Calu3 (cell line): ENCODE measurements around the gene DIS3L2. TPM values are rescaled to one million over a fixed set of nuclear protein-coding genes. Genes with fewer than 3 reads are reported as not detected.

Source experiments
- BruUV-seq: library from RNA; stranded (reverse); fragments of 400-500 nt; replicated peaks from 2 replicates; lab custom pipeline; 2021; lab: Mats Ljungman, UMichigan
- CTCF ChIA-PET: fragments of 300-600 bp; sonication (Branson Sonifier 250); formaldehyde crosslinking; loops from one replicate; lab custom pipeline; 2022; ENCODE audit warnings: antibody characterized with exemption; lab: Charles Lee
- DNase-seq: peaks from one replicate; pipeline ENCODE4 v3.0.0; 2022
- H3K27ac Mint-ChIP-seq: one replicate; pipeline ENCODE4 v1.8.0; 2022; ENCODE audit warnings: mixed read lengths; ENCODE audit not compliant: unreplicated experiment
- H3K27me3 Mint-ChIP-seq: one replicate; pipeline ENCODE4 v1.8.0; 2022; ENCODE audit warnings: mixed read lengths; ENCODE audit not compliant: unreplicated experiment
- H3K36me3 Mint-ChIP-seq: one replicate; pipeline ENCODE4 v1.8.0; 2022; ENCODE audit warnings: mild to moderate bottlenecking, moderate library complexity, mixed read lengths; ENCODE audit not compliant: insufficient read depth, unreplicated experiment
- H3K4me1 Mint-ChIP-seq: one replicate; pipeline ENCODE4 v1.8.0; 2022; ENCODE audit warnings: mild to moderate bottlenecking, low read depth, mixed read lengths; ENCODE audit not compliant: unreplicated experiment
- H3K4me3 Mint-ChIP-seq: one replicate; pipeline ENCODE4 v1.8.0; 2022; ENCODE audit warnings: mild to moderate bottlenecking, low read depth, moderate library complexity, mixed read lengths; ENCODE audit not compliant: unreplicated experiment
- H3K9me3 Mint-ChIP-seq: one replicate; pipeline ENCODE4 v1.8.0; 2022; ENCODE audit warnings: low read depth, mixed read lengths; ENCODE audit not compliant: unreplicated experiment
- intact Hi-C: fragments of 100-400 bp; cut with micrococcal nuclease; formaldehyde crosslinking; loops from one replicate; pipeline ENCODE4 v1.10.0; 2022; ENCODE audit not compliant: unreplicated experiment
- total RNA-seq: library from RNA; stranded (reverse); gene quantifications from 2 replicates; pipeline ENCODE4 v1.2.3, GENCODE V29; 2022
- TF ChIP-seq, protein P1 (sequence below): fragments of 200-600 bp; IDR thresholded peaks from one replicate; pipeline ENCODE4 v1.8.0; 2022; ENCODE audit warnings: antibody characterized with exemption; ENCODE audit not compliant: unreplicated experiment

DIS3L2 gene
- total RNA-seq, 1 experiment from 2014 or later: 46.0 TPM

DNA sequence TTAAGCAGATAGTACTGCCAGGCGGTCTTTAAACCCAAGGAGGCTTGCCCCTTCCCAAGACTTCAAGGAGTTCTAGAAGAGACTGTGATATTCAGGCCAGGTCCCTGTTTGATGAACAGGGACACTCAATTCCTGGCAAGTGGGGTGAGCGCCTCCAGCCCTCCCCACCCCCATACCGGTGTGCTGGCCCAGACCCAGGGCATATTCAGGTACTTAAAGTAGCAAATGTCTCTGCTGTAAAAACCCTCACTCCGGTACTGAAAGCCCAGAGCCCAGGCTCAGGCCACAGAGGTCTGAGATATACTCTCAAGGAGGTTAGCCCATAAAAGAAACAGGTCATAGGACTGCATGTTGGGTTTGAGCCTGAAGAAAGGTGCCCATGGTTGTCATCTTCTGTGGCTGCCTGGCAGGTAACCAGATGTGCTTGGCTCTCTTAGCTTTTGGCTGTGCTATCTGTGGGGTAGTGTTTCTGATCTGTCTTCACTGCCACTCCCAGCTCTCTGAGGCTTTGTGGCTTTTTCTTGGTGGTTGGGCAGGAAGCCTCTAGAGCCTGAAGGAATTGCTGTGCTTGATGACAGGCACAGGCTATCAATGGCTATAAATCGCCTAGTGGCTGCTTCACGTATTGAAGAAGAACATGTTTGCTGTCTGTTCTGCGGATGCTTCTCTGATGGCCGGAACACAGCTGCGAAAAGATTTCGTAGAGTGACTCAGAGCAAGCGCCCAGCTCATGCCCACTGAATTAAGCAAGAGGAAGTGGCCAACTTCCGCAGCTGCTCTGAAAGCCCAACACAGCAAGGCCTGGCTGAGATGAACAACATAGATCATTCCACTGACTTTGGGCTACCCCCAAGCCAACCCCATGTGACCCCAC, 353.8 kb downstream of the DIS3L2 start:
- Mint-ChIP-seq H3K27me3 (no peaks in the 10 kb centered on the region), H3K4me3 (no peak overlapping the region), H3K4me1 (no peaks in the 10 kb centered on the region), H3K9me3 (peaks cover 2% of the 10 kb centered on the region), H3K27ac (no peak overlapping the region), H3K36me3 (peaks cover 5% of the 10 kb centered on the region)
- BruUV-seq: no TSS peak
- no peak for DNase-seq
- CTCF ChIA-PET: no interaction called here
- TF ChIP-seq, protein P1, sequence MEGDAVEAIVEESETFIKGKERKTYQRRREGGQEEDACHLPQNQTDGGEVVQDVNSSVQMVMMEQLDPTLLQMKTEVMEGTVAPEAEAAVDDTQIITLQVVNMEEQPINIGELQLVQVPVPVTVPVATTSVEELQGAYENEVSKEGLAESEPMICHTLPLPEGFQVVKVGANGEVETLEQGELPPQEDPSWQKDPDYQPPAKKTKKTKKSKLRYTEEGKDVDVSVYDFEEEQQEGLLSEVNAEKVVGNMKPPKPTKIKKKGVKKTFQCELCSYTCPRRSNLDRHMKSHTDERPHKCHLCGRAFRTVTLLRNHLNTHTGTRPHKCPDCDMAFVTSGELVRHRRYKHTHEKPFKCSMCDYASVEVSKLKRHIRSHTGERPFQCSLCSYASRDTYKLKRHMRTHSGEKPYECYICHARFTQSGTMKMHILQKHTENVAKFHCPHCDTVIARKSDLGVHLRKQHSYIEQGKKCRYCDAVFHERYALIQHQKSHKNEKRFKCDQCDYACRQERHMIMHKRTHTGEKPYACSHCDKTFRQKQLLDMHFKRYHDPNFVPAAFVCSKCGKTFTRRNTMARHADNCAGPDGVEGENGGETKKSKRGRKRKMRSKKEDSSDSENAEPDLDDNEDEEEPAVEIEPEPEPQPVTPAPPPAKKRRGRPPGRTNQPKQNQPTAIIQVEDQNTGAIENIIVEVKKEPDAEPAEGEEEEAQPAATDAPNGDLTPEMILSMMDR: no peak
- intact Hi-C loops: no loop called here

DNA sequence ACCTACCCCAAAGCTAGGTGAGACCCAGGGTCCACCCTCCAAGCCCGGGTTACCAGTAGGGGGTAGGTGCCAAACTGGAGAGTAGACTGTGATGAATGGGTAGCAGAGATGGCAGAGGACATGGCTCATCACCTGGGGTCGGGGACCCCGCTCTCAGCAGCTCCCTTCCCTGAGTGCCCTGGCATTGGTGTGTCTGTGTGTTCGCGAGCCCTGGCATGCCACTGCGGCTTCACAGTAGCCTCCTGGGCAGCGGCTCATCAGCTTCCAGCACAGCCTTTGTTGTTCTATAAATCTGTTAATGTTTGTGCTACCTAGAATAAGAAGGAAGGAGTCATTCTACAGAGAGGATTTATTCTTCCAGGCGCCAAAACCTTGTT, 354.4 kb downstream of the DIS3L2 start:
- no TSS peak for BruUV-seq
- no peak for DNase-seq
- Mint-ChIP-seq H3K27ac (no peak overlapping the region), H3K27me3 (no peaks in the 10 kb centered on the region), H3K4me3 (no peak overlapping the region), H3K9me3 (peaks cover 2% of the 10 kb centered on the region), H3K36me3 (peaks cover 5% of the 10 kb centered on the region), H3K4me1 (no peaks in the 10 kb centered on the region)
- TF ChIP-seq, protein P1: no peak
- intact Hi-C loops: no loop called here
- CTCF ChIA-PET: no interaction called here

- no peak overlapping the region for H3K4me3 Mint-ChIP-seq
- no peaks in the 10 kb centered on the region for H3K27me3 Mint-ChIP-seq
- no TSS peak for BruUV-seq
- TF ChIP-seq, protein P1: no peak
- H3K27ac Mint-ChIP-seq: no peak overlapping the region
- DNase-seq: no peak
- peaks cover 2% of the 10 kb centered on the region for H3K9me3 Mint-ChIP-seq
- CTCF ChIA-PET: no interaction called here
- H3K4me1 Mint-ChIP-seq: no peaks in the 10 kb centered on the region
- intact Hi-C loops: no loop called here
- peaks cover 7% of the 10 kb centered on the region for H3K36me3 Mint-ChIP-seq
These were observed 355.2 kb downstream of the DIS3L2 start for GRCh38 chr2:232316461-232317330.

DNA sequence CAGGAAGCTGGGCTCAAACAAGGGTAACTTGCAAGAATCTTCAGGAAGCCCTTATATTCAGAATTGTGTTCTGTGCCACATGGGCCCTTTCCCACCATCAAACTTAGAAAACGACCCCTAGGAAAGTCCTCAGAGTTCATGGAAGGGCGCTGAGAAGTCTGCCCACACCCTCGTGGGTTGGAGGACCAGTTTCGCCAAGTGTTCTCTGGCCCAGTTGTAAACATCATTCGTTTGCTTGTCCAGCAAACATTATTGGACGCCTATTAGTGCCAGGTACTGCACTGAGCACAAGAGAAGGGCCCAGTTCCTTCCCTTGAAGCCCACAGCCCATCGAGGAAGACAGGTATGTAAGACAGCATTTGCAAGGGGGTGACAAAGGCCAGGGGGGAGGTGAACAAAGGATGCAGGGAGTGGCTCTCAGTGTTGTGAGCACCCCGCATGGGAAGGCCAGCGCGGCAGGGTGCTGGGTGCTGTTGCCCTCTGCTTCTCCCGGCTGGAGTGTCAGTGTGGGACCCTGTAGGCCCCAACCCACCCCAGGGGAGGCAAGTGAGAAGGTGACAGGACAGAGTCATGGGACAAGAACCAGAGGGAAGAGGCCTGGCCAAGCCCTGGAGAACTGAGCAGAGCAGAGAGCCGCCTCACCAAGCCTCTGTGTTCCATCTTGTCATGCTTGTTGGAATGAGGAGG, 356.8 kb downstream of the DIS3L2 start:
- Mint-ChIP-seq H3K36me3 (peaks cover 11% of the 10 kb centered on the region), H3K4me3 (no peak overlapping the region), H3K27ac (no peak overlapping the region), H3K9me3 (no peaks in the 10 kb centered on the region), H3K4me1 (no peaks in the 10 kb centered on the region), H3K27me3 (no peaks in the 10 kb centered on the region)
- CTCF ChIA-PET: no interaction called here
- no peak for DNase-seq
- TF ChIP-seq, protein P1: no peak
- no TSS peak for BruUV-seq
- intact Hi-C loops: no loop called here
